CD4-positive, alpha-beta T cell treated with Interleukin-12 subunit alpha and Interleukin-12 subunit beta, for 1 hour (primary cell): Measurements from ENCODE around the gene ASGR2.
A peak's percentile ranks its signal among the peaks of the same experiment; 100 is the strongest.
"Not testable (repeated sequence)": the region's sequence is repeated elsewhere in the genome, so short reads cannot be mapped to it uniquely, and the experiment has no call there.

Experiments
- DNase-seq: peaks from one replicate; pipeline ENCODE4 v3.0.0-alpha.2; 2020

ASGR2 gene

GRCh38 chr17:7114241-7114874 is at the start of gene ASGR2:
TSS of gene ASGR2 (minus strand) at chr17:7114822. CDS start at chr17:7114240, 582 bp downstream.
- no peak for DNase-seq

- DNase-seq, result not testable (repeated sequence)
Observed at GRCh38 chr17:7159571-7159970, 44.9 kb upstream of the ASGR2 start.

- DNase-seq, result not testable (repeated sequence)
Observed at GRCh38 chr17:7158424-7158823, 43.8 kb upstream of the ASGR2 start.

- DNase-seq, result no peak
Observed at GRCh38 chr17:7156342-7156940, 41.8 kb upstream of the ASGR2 start.

- DNase-seq, result no peak
Observed at GRCh38 chr17:7147772-7148171, 33.1 kb upstream of the ASGR2 start.

GRCh38 chr17:7146115-7146514 is 31.5 kb upstream of the ASGR2 start:
- DNase-seq, result no peak

GRCh38 chr17:7144213-7144612 is 29.6 kb upstream of the ASGR2 start:
- no peak for DNase-seq

GRCh38 chr17:7141824-7142223 is 27.2 kb upstream of the ASGR2 start:
- DNase-seq, result no peak

- no peak for DNase-seq
Observed at GRCh38 chr17:7139400-7139799, 24.8 kb upstream of the ASGR2 start.

GRCh38 chr17:7138800-7139381 is 24.3 kb upstream of the ASGR2 start:
- no peak for DNase-seq

- no peak for DNase-seq
Observed at GRCh38 chr17:7137171-7137943, 22.7 kb upstream of the ASGR2 start.

GRCh38 chr17:7136266-7136877 is 21.8 kb upstream of the ASGR2 start:
- peak; percentile 79 for DNase-seq

GRCh38 chr17:7133916-7134315 is 19.3 kb upstream of the ASGR2 start:
- no peak for DNase-seq

- DNase-seq, result peak; percentile 58
Observed at GRCh38 chr17:7133424-7133823, 18.8 kb upstream of the ASGR2 start.

- DNase-seq, result peak; percentile 83
Observed at GRCh38 chr17:7132511-7133094, 18.0 kb upstream of the ASGR2 start.

- no peak for DNase-seq
Observed at GRCh38 chr17:7131423-7131791, 16.8 kb upstream of the ASGR2 start.

- DNase-seq, result no peak
Observed at GRCh38 chr17:7130621-7131422, 16.2 kb upstream of the ASGR2 start.

GRCh38 chr17:7129311-7129710 is 14.7 kb upstream of the ASGR2 start:
- no peak for DNase-seq

GRCh38 chr17:7128160-7128559 is 13.5 kb upstream of the ASGR2 start:
- no peak for DNase-seq

GRCh38 chr17:7127501-7127900 is 12.9 kb upstream of the ASGR2 start:
- DNase-seq, result not testable (repeated sequence)

- DNase-seq, result not testable (repeated sequence)
Observed at GRCh38 chr17:7126386-7126785, 11.8 kb upstream of the ASGR2 start.

GRCh38 chr17:7124923-7125322 is 10.3 kb upstream of the ASGR2 start:
- DNase-seq, result no peak
